ENCODE measurements around the gene SETD9. TPM values are rescaled to one million over a fixed set of nuclear protein-coding genes. Genes with fewer than 3 reads are reported as not detected.

The SETD9 gene
- total and polyA plus RNA-seq, 2 donors from 2014 or later, result 8.0 to 9.3 TPM

GRCh38 chr5:56900395-56900794, 9.0 kb upstream of the SETD9 start:
- Histone ChIP-seq H3K9ac (ENCODE audit: low read length in 3 of 3) (no peak overlapping the region), H3K27me3 (ENCODE audit: control insufficient read depth, insufficient read depth, low read length) (no peaks in the 10 kb centered on the region), H3K9me3 (ENCODE audit: control insufficient read depth in 2 of 3, insufficient read depth in 1 of 3, low read length in 3 of 3) (no peaks in the 10 kb centered on the region), H3K36me3 (ENCODE audit: control insufficient read depth in 2 of 3, insufficient read depth in 3 of 3, low read length in 3 of 3) (peaks cover 0 to 3% (median 0%) of the 10 kb centered on the region in 3 donors), H3K4me3 (ENCODE audit: low read length in 3 of 3) (no peak overlapping the region), H3K4me1 (ENCODE audit: control insufficient read depth in 2 of 3, insufficient read depth in 2 of 3, low read depth in 1 of 3, low read length in 3 of 3) (no peaks in the 10 kb centered on the region), H3K27ac (ENCODE audit: low read depth in 2 of 2, low read length in 2 of 2) (no peak overlapping the region)
- intact Hi-C loops (cut with DNase I), result loop anchor here (5.0 kb wide), 1 partner anchor 317 kb away; no protein-coding TSS in a partner anchor
- FAIRE-seq, result no peak
- TF ChIP-seq CTCF (IDR thresholded peaks at IDR 0.05; ENCODE audit: borderline replicate concordance, extremely low read depth, insufficient read depth), result no peak
- no peak for DNase-seq

GRCh38 chr5:56900858-56901578, 8.4 kb upstream of the SETD9 start:
- Histone ChIP-seq H3K9me3 (ENCODE audit: control insufficient read depth in 2 of 3, insufficient read depth in 1 of 3, low read length in 3 of 3) (no peaks in the 10 kb centered on the region), H3K4me3 (ENCODE audit: low read length in 3 of 3) (no peak overlapping the region), H3K9ac (ENCODE audit: low read length in 3 of 3) (no peak overlapping the region), H3K27me3 (ENCODE audit: control insufficient read depth, insufficient read depth, low read length) (no peaks in the 10 kb centered on the region), H3K4me1 (ENCODE audit: control insufficient read depth in 2 of 3, insufficient read depth in 2 of 3, low read depth in 1 of 3, low read length in 3 of 3) (no peaks in the 10 kb centered on the region), H3K36me3 (ENCODE audit: control insufficient read depth in 2 of 3, insufficient read depth in 3 of 3, low read length in 3 of 3) (no peaks in the 10 kb centered on the region), H3K27ac (ENCODE audit: low read depth in 2 of 2, low read length in 2 of 2) (no peak overlapping the region)
- FAIRE-seq (no peak), DNase-seq (peak in 3 of 5 donors; percentile 26 to 67 (median 54))
- TF ChIP-seq CTCF (IDR thresholded peaks at IDR 0.05; ENCODE audit: borderline replicate concordance, extremely low read depth, insufficient read depth), result peak; percentile 73
- intact Hi-C loops (cut with DNase I), result loop anchor here (5.0 kb wide), 1 partner anchor 316 kb away; no protein-coding TSS in a partner anchor

GRCh38 chr5:56908942-56909293, 478 bp upstream of the SETD9 start:
- Histone ChIP-seq H3K9ac (ENCODE audit: low read length in 3 of 3) (peak overlapping the region; percentile 24 to 85 (median 43)), H3K27me3 (ENCODE audit: control insufficient read depth, insufficient read depth, low read length) (no peaks in the 10 kb centered on the region), H3K27ac (ENCODE audit: low read depth in 2 of 2, low read length in 2 of 2) (peak overlapping the region; percentile 91 to 99), H3K36me3 (ENCODE audit: control insufficient read depth in 2 of 3, insufficient read depth in 3 of 3, low read length in 3 of 3) (no peaks in the 10 kb centered on the region), H3K4me3 (ENCODE audit: low read length in 3 of 3) (peak overlapping the region; percentile 49 to 83 (median 76)), H3K4me1 (ENCODE audit: control insufficient read depth in 2 of 3, insufficient read depth in 2 of 3, low read depth in 1 of 3, low read length in 3 of 3) (peaks cover 0 to 5% (median 0%) of the 10 kb centered on the region in 3 donors), H3K9me3 (ENCODE audit: control insufficient read depth in 2 of 3, insufficient read depth in 1 of 3, low read length in 3 of 3) (no peaks in the 10 kb centered on the region)
- peak in 1 of 5 donors; percentile 92 for DNase-seq
- no peak for TF ChIP-seq CTCF (IDR thresholded peaks at IDR 0.05; ENCODE audit: borderline replicate concordance, extremely low read depth, insufficient read depth)
- FAIRE-seq, result no peak
- intact Hi-C loops (cut with DNase I), result no loop called here
